SU-DHL-6 (cell line): Measurements from ENCODE around the gene PPP2R2B.

Experiments used
- H2AFZ ChIP-seq: fragments of 200-600 bp; sonication (generic); 2 replicates; pipeline ENCODE4 v1.6.1; 2014; ENCODE audit warnings: low read depth, mild to moderate bottlenecking, moderate library complexity, mixed read lengths, antibody characterized with exemption, low read length; ENCODE audit not compliant: severe bottlenecking
- H3F3A ChIP-seq: fragments of 200-600 bp; shearing (Covaris generic); 2 replicates; pipeline ENCODE4 v1.6.0; 2016; ENCODE audit warnings: antibody characterized with exemption, mild to moderate bottlenecking; ENCODE audit not compliant: insufficient read depth
- H3K27ac ChIP-seq: fragments of 200-600 bp; sonication (generic); 2 replicates; pipeline ENCODE4 v1.5.1; 2016; ENCODE audit warnings: low read depth, mild to moderate bottlenecking, low read length, moderate library complexity, mixed read lengths
- H3K27me3 ChIP-seq: fragments of 200-600 bp; sonication (generic), shearing (Covaris generic); 2 replicates; pipeline ENCODE4 v1.6.0; 2014; ENCODE audit warnings: mild to moderate bottlenecking, low read length
- H3K36me3 ChIP-seq: fragments of 200-600 bp; sonication (generic); 2 replicates; pipeline ENCODE4 v1.6.1; 2014; ENCODE audit warnings: mild to moderate bottlenecking, low read length, mixed read lengths
- H3K4me2 ChIP-seq: fragments of 300-600, 200-600 bp; shearing (Covaris generic), sonication (generic); 2 replicates; pipeline ENCODE4 v1.6.0; 2014; ENCODE audit warnings: low read length, low read depth, mild to moderate bottlenecking; ENCODE audit not compliant: poor library complexity, severe bottlenecking
- H3K4me3 ChIP-seq: fragments of 200-600 bp; sonication (generic); 2 replicates; pipeline ENCODE4 v1.5.1; 2014; ENCODE audit warnings: antibody characterized with exemption, low read length, mild to moderate bottlenecking, mixed read lengths; ENCODE audit not compliant: insufficient read depth, poor library complexity, severe bottlenecking
- H3K79me2 ChIP-seq: fragments of 200-600 bp; sonication (generic); 2 replicates; pipeline ENCODE4 v1.6.1; 2014; ENCODE audit warnings: mild to moderate bottlenecking, low read length, moderate library complexity; ENCODE audit not compliant: insufficient read depth
- H3K9ac ChIP-seq: fragments of 200-600 bp; sonication (generic); 2 replicates; pipeline ENCODE4 v1.7.0; 2014; ENCODE audit warnings: mild to moderate bottlenecking, low read length
- H3K9me2 ChIP-seq: fragments of 200-600 bp; sonication (generic); replicated peaks from 2 replicates; pipeline ENCODE4 v1.6.1; 2014; ENCODE audit warnings: low read length; ENCODE audit not compliant: insufficient read depth
- H3K9me3 ChIP-seq: fragments of 200-600 bp; sonication (generic); 2 replicates; pipeline ENCODE4 v1.6.1; 2014; ENCODE audit warnings: low read length, mixed read lengths; ENCODE audit not compliant: insufficient read depth
- H4K20me1 ChIP-seq: fragments of 200-600 bp; sonication (generic); 2 replicates; pipeline ENCODE4 v1.6.1; 2014; ENCODE audit warnings: low read depth, mild to moderate bottlenecking, antibody characterized with exemption, low read length, moderate library complexity, mixed read lengths
- CTCF ChIP-seq: fragments of 200-600 bp; sonication (generic); IDR thresholded peaks from one replicate; pipeline ENCODE4 v1.5.1; 2017; ENCODE audit warnings: antibody characterized with exemption, mild to moderate bottlenecking, low read length, moderate library complexity; ENCODE audit not compliant: insufficient read depth, poor library complexity, severe bottlenecking
- EZH2phosphoT487 ChIP-seq: fragments of 200-600 bp; sonication (generic), shearing (Covaris generic); conservative IDR thresholded peaks from 2 replicates; pipeline ENCODE4 v1.6.1; 2018; ENCODE audit warnings: mild to moderate bottlenecking, antibody characterized with exemption, low read length, moderate library complexity, mixed read lengths

Gene PPP2R2B

GRCh38 chr5:146680846-146681584, 197.5 kb downstream of the PPP2R2B start:
- no peaks in the 10 kb centered on the region for H3K79me2 ChIP-seq
- H3K9ac ChIP-seq = no peak overlapping the region
- H3F3A ChIP-seq = no peaks in the 10 kb centered on the region
- H4K20me1 ChIP-seq = no peaks in the 10 kb centered on the region
- H3K36me3 ChIP-seq = no peaks in the 10 kb centered on the region
- H3K27ac ChIP-seq = no peak overlapping the region
- H3K4me2 ChIP-seq = no peak overlapping the region
- no peaks in the 10 kb centered on the region for H3K9me3 ChIP-seq
- H2AFZ ChIP-seq = no peak overlapping the region
- TF ChIP-seq CTCF (no peak), EZH2phosphoT487 (no peak)
- H3K27me3 ChIP-seq = no peaks in the 10 kb centered on the region; the same call in 1 of the 2 replicates
- H3K4me3 ChIP-seq = no peak overlapping the region
- no peaks in the 10 kb centered on the region for H3K9me2 ChIP-seq

GRCh38 chr5:146675636-146676035, 202.9 kb downstream of the PPP2R2B start:
- Histone ChIP-seq H3K9ac (no peak overlapping the region), H3K4me3 (no peak overlapping the region), H2AFZ (no peak overlapping the region), H3F3A (no peaks in the 10 kb centered on the region), H3K79me2 (no peaks in the 10 kb centered on the region), H3K27me3 (no peaks in the 10 kb centered on the region), H3K27ac (no peak overlapping the region), H4K20me1 (no peaks in the 10 kb centered on the region), H3K4me2 (no peak overlapping the region), H3K36me3 (no peaks in the 10 kb centered on the region), H3K9me2 (no peaks in the 10 kb centered on the region), H3K9me3 (no peaks in the 10 kb centered on the region)
- TF ChIP-seq EZH2phosphoT487 = no peak

GRCh38 chr5:146672866-146673265, 205.7 kb downstream of the PPP2R2B start:
- Histone ChIP-seq H4K20me1 (no peaks in the 10 kb centered on the region), H3K27ac (no peak overlapping the region), H3K4me3 (no peak overlapping the region), H3F3A (no peaks in the 10 kb centered on the region), H3K9me2 (no peaks in the 10 kb centered on the region), H3K9me3 (no peaks in the 10 kb centered on the region), H3K9ac (no peak overlapping the region), H3K36me3 (no peaks in the 10 kb centered on the region), H3K4me2 (no peak overlapping the region), H3K27me3 (no peaks in the 10 kb centered on the region), H3K79me2 (no peaks in the 10 kb centered on the region), H2AFZ (no peak overlapping the region)
- TF ChIP-seq EZH2phosphoT487 (no peak), CTCF (no peak)

GRCh38 chr5:146671561-146672295, 206.8 kb downstream of the PPP2R2B start:
- Histone ChIP-seq H3K4me3 (no peak overlapping the region), H3K9ac (no peak overlapping the region), H4K20me1 (no peaks in the 10 kb centered on the region), H3K4me2 (no peak overlapping the region), H3F3A (no peaks in the 10 kb centered on the region), H3K27ac (no peak overlapping the region), H3K9me3 (no peaks in the 10 kb centered on the region), H3K9me2 (no peaks in the 10 kb centered on the region), H3K36me3 (no peaks in the 10 kb centered on the region), H3K79me2 (no peaks in the 10 kb centered on the region), H3K27me3 (no peaks in the 10 kb centered on the region), H2AFZ (no peak overlapping the region)
- TF ChIP-seq EZH2phosphoT487 (no peak), CTCF (no peak)
